Hepatocyte (in vitro differentiated cells): ENCODE results near the gene ZNF385B.

ENCODE experiments used
- CTCF ChIP-seq: fragments of 200-600 bp; sonication (generic); IDR thresholded peaks from 2 replicates; pipeline ENCODE4 v1.5.1; 2016; ENCODE audit warnings: antibody characterized with exemption, mild to moderate bottlenecking; ENCODE audit not compliant: poor library complexity
- EZH2 ChIP-seq: fragments of 200-600 bp; sonication (generic); IDR thresholded peaks from 2 replicates; pipeline ENCODE4 v1.6.1; 2016; ENCODE audit warnings: antibody characterized with exemption, mild to moderate bottlenecking, borderline replicate concordance
- EZH2phosphoT487 ChIP-seq: fragments of 200-600 bp; sonication (generic); IDR thresholded peaks from one replicate; pipeline ENCODE4 v1.6.1; 2018; ENCODE audit warnings: antibody characterized with exemption, mild to moderate bottlenecking, low read depth, moderate library complexity; ENCODE audit not compliant: unreplicated experiment, severe bottlenecking

- TF ChIP-seq CTCF = no peak
- no peak for TF ChIP-seq EZH2
- TF ChIP-seq EZH2phosphoT487 = no peak
These were observed 314.8 kb downstream of the ZNF385B start for GRCh38 chr2:179546656-179547055.
